HEK293T (cell line): ENCODE measurements around the gene ARPC5.

Experiments
- CTCF ChIA-PET: fragments of 350-600 bp; formaldehyde crosslinking; extraction: SDS; loops from one replicate; lab custom pipeline; 2021; ENCODE audit warnings: antibody characterized with exemption, inconsistent platforms; lab: Yijun Ruan, JAX
- POLR2A ChIA-PET: fragments of 350-600 bp; formaldehyde crosslinking; extraction: SDS; loops from one replicate; lab custom pipeline; 2020; ENCODE audit warnings: antibody characterized with exemption, inconsistent platforms; lab: Yijun Ruan, JAX
- DNase-seq: peaks from one replicate; pipeline ENCODE4 v3.0.0; 2012; ENCODE audit warnings: mixed read lengths; ENCODE audit errors: extremely low spot score
- ARNT ChIP-seq: fragments of 450-650 bp; IDR thresholded peaks from 2 replicates; pipeline ENCODE4 v1.6.1; 2017; ENCODE audit warnings: mild to moderate bottlenecking
- BHLHE40 ChIP-seq: fragments of 450-650 bp; IDR thresholded peaks from 2 replicates; pipeline ENCODE4 v1.6.1; 2016; ENCODE audit warnings: mild to moderate bottlenecking, moderate library complexity, borderline replicate concordance
- CTBP1 ChIP-seq: fragments of 450-650 bp; IDR thresholded peaks from 2 replicates; pipeline ENCODE4 v1.6.1; 2016; ENCODE audit warnings: borderline replicate concordance
- ELF4 ChIP-seq: fragments of 450-650 bp; IDR thresholded peaks from 2 replicates; pipeline ENCODE4 v1.6.1; 2017; ENCODE audit warnings: antibody characterized with exemption
- FOXA1 ChIP-seq: fragments of 450-650 bp; IDR thresholded peaks from 2 replicates; pipeline ENCODE4 v1.6.1; 2016; ENCODE audit warnings: mild to moderate bottlenecking
- FOXK2 ChIP-seq: fragments of 450-650 bp; IDR thresholded peaks from 2 replicates; pipeline ENCODE4 v1.6.1; 2016; ENCODE audit warnings: mild to moderate bottlenecking
- FOXM1 ChIP-seq: fragments of 450-650 bp; IDR thresholded peaks from 2 replicates; pipeline ENCODE4 v1.6.1; 2017; ENCODE audit warnings: mild to moderate bottlenecking, borderline replicate concordance
- HDGF ChIP-seq: fragments of 450-650 bp; IDR thresholded peaks from 2 replicates; pipeline ENCODE4 v1.6.1; 2017; ENCODE audit warnings: antibody characterized with exemption, borderline replicate concordance
- L3MBTL2 ChIP-seq: fragments of 450-650 bp; conservative IDR thresholded peaks from 2 replicates; pipeline ENCODE4 v1.6.1; 2016; ENCODE audit warnings: mild to moderate bottlenecking
- LEF1 ChIP-seq: fragments of 450-650 bp; IDR thresholded peaks from 2 replicates; pipeline ENCODE4 v1.6.1; 2017; ENCODE audit warnings: mild to moderate bottlenecking, borderline replicate concordance
- NFRKB ChIP-seq: fragments of 450-650 bp; IDR thresholded peaks from 2 replicates; pipeline ENCODE4 v1.6.1; 2016; ENCODE audit warnings: mild to moderate bottlenecking, moderate library complexity
- SP1 ChIP-seq: fragments of 450-650 bp; IDR thresholded peaks from 2 replicates; pipeline ENCODE4 v1.6.1; 2017
- SUZ12 ChIP-seq: fragments of 450-650 bp; IDR thresholded peaks from 2 replicates; pipeline ENCODE4 v1.6.1; 2016; ENCODE audit warnings: mild to moderate bottlenecking
- TARDBP ChIP-seq: fragments of 450-650 bp; IDR thresholded peaks from 2 replicates; pipeline ENCODE4 v1.6.1; 2016
- ZNF384 ChIP-seq: fragments of 450-650 bp; IDR thresholded peaks from 2 replicates; pipeline ENCODE4 v1.6.1; 2016
- TF ChIP-seq, protein P1 (sequence below): fragments of 450-650 bp; IDR thresholded peaks from 2 replicates; pipeline ENCODE4 v1.6.1; 2016

ARPC5 gene

DNA sequence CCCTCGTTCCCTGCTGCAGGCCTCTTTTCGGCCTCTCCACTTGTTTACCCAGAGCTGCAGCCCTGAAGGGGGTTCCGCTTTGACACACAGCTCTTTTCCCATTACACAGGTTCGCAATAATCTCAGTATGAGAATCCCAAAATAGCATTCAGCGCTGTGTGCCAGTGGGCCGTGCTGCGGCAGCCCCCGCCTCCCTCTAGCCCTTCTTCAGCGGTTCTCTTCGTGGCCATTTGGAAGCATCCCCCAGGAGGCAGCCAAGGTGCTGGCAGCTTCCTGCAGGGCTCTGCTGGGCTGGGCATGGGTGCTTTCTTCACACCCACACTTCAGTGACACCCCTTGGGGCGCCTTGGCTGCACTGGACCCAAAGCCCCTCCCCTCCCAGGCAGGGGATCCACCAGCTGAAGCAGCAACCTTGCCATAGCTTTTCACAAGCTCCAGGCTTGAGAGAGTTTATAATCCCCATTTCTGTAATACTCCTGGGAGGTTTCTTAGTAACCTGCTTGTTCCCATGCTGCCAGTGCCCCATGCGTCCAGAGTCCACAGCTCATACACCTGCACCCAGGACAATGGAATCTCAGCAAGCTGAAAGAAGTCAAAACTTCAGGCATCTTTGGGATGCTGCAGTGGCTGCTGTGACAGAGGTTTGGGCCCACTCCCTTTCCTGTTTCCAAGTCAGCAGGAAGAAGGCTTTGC lies 53.4 kb downstream of the ARPC5 start:
- CTCF ChIA-PET, result no interaction called here
- no peak for DNase-seq
- POLR2A ChIA-PET, result no interaction called here
- no peak for TF ChIP-seq FOXA1
- TF ChIP-seq, protein P1, sequence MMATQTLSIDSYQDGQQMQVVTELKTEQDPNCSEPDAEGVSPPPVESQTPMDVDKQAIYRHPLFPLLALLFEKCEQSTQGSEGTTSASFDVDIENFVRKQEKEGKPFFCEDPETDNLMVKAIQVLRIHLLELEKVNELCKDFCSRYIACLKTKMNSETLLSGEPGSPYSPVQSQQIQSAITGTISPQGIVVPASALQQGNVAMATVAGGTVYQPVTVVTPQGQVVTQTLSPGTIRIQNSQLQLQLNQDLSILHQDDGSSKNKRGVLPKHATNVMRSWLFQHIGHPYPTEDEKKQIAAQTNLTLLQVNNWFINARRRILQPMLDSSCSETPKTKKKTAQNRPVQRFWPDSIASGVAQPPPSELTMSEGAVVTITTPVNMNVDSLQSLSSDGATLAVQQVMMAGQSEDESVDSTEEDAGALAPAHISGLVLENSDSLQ, result no peak
- TF ChIP-seq CTBP1, result no peak
- no peak for TF ChIP-seq BHLHE40
- TF ChIP-seq ARNT, result no peak

GRCh38 chr1:183580281-183580682 lies 55.3 kb downstream of the ARPC5 start:
- POLR2A ChIA-PET, result no interaction called here
- TF ChIP-seq SUZ12 (no peak), ARNT (no peak), CTBP1 (no peak)
- peak; percentile 44 for DNase-seq
- CTCF ChIA-PET, result interaction anchor here (0.7 kb wide), 1 partner anchor 29 kb away, joined by 4 read pairs; no protein-coding TSS in a partner anchor

DNA sequence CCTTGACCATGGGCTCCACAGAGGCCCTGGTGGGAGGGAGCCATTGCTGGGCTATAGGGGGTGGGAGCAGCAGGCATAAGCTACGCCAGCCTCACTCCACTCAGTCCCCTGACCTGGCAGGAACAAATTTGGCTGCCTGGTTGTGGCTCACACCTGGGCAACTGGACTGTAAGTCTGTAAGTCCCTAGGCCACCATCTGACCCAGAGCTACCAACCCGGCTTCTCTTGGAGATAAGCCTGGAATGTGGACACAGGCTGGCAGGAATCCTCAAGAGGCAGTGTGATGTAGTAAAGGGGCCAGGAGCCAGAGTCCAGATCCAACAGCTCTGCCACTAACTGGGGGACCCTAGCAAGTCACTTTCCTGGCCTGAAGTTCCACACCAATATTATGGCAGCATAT lies 56.7 kb downstream of the ARPC5 start:
- TF ChIP-seq ARNT (no peak), ELF4 (no peak), FOXA1 (no peak), FOXM1 (no peak), L3MBTL2 (no peak), NFRKB (no peak), TARDBP (no peak), ZNF384 (no peak), SP1 (no peak), FOXK2 (no peak), HDGF (no peak), CTBP1 (no peak), SUZ12 (no peak), BHLHE40 (no peak), LEF1 (no peak)
- TF ChIP-seq, protein P1, result no peak
- CTCF ChIA-PET, result interaction anchor here (0.5 to 0.8 kb wide), 2 partner anchors 25 to 332 kb away, joined by 3 to 5 read pairs; no protein-coding TSS in a partner anchor
- no peak for DNase-seq
- POLR2A ChIA-PET, result no interaction called here

GRCh38 chr1:183577897-183578465 lies 57.6 kb downstream of the ARPC5 start:
- ChIA-PET POLR2A (no interaction called here), CTCF (interaction anchor here (0.8 kb wide), 1 partner anchor 26 kb away, joined by 3 read pairs; no protein-coding TSS in a partner anchor)
- TF ChIP-seq LEF1, result no peak
- TF ChIP-seq ELF4, result no peak
- no peak for TF ChIP-seq ZNF384
- TF ChIP-seq TARDBP, result no peak
- no peak for TF ChIP-seq NFRKB
- TF ChIP-seq ARNT, result no peak
- no peak for DNase-seq

- TF ChIP-seq FOXK2, result no peak
- TF ChIP-seq FOXA1, result no peak
- no peak for TF ChIP-seq CTBP1
- no peak for TF ChIP-seq NFRKB
- ChIA-PET POLR2A (no interaction called here), CTCF (no interaction called here)
These were observed 59.0 kb downstream of the ARPC5 start for GRCh38 chr1:183576537-183576936.

GRCh38 chr1:183575606-183576005 lies 60.0 kb downstream of the ARPC5 start:
- DNase-seq, result no peak
- no peak for TF ChIP-seq BHLHE40
- TF ChIP-seq FOXM1, result no peak
- TF ChIP-seq L3MBTL2, result no peak
- no peak for TF ChIP-seq HDGF
- no peak for TF ChIP-seq FOXK2
- TF ChIP-seq ARNT, result no peak
- no peak for TF ChIP-seq TARDBP
- no peak for TF ChIP-seq SP1
- no peak for TF ChIP-seq SUZ12
- no peak for TF ChIP-seq LEF1
- no peak for TF ChIP-seq ELF4
- ChIA-PET CTCF (no interaction called here), POLR2A (no interaction called here)

More at GRCh38 chr1:183576537-183576936, 59.0 kb downstream of the ARPC5 start:
- DNase-seq, result no peak

- TF ChIP-seq HDGF (no peak), LEF1 (no peak), FOXM1 (no peak), L3MBTL2 (no peak), TARDBP (no peak), ARNT (no peak), CTBP1 (no peak), NFRKB (no peak), FOXA1 (no peak), ZNF384 (no peak), FOXK2 (no peak), BHLHE40 (no peak), ELF4 (no peak), SP1 (no peak), SUZ12 (no peak)
- TF ChIP-seq, protein P1, result no peak
- no peak for DNase-seq
- ChIA-PET CTCF (interaction anchor here (0.6 kb wide), 1 partner anchor 10 kb away, joined by 4 read pairs; no protein-coding TSS in a partner anchor), POLR2A (no interaction called here)
These were observed 62.9 kb downstream of the ARPC5 start for GRCh38 chr1:183572721-183573120.
